ENCODE results near the gene ABCC12.

Gene ABCC12

GRCh38 chr16:48138543-48138942, 17.2 kb downstream of the ABCC12 start:
- Histone ChIP-seq H3K36me3 (ENCODE audit: control insufficient read depth in 1 of 2, insufficient read depth in 2 of 2, low read length in 2 of 2) (no peaks in the 10 kb centered on the region), H3K4ac (ENCODE audit: low read depth, low read length) (no peak overlapping the region), H3K9ac (ENCODE audit: low read length) (no peak overlapping the region), H3K27me3 (ENCODE audit: insufficient read depth, low read length) (no peaks in the 10 kb centered on the region), H3K14ac (ENCODE audit: low read length) (no peak overlapping the region), H3K79me2 (ENCODE audit: control insufficient read depth, insufficient read depth, low read length, poor library complexity) (no peaks in the 10 kb centered on the region), H3K18ac (ENCODE audit: low read length) (no peak overlapping the region), H3K4me2 (ENCODE audit: low read length) (no peak overlapping the region), H4K12ac (ENCODE audit: low read depth, low read length) (no peak overlapping the region), H3K9me3 (ENCODE audit: insufficient read depth, low read depth, low read length) (no peaks in the 10 kb centered on the region), H2BK12ac (ENCODE audit: low read length) (no peak overlapping the region), H2BK5ac (ENCODE audit: low read depth, low read length, poor library complexity) (no peak overlapping the region), H2AK5ac (ENCODE audit: low read length) (no peak overlapping the region), H3K4me3 (ENCODE audit: low read depth, low read length) (no peak overlapping the region), H3K27ac (ENCODE audit: low read depth, low read length) (no peak overlapping the region), H4K91ac (ENCODE audit: low read depth, low read length) (no peak overlapping the region), H3K79me1 (ENCODE audit: low read length) (no peaks in the 10 kb centered on the region), H3K4me1 (ENCODE audit: control insufficient read depth in 1 of 2, insufficient read depth in 2 of 2, low read length in 2 of 2) (no peaks in the 10 kb centered on the region), H2BK120ac (ENCODE audit: insufficient read depth, low read length, poor library complexity) (no peak overlapping the region), H4K8ac (ENCODE audit: low read depth, low read length) (no peak overlapping the region), H2AFZ (ENCODE audit: insufficient read depth, low read length, poor library complexity) (no peak overlapping the region), H3K23ac (ENCODE audit: low read length) (no peak overlapping the region)
- no CpG with 5 or more reads among the region's 2 CpGs for WGBS (ENCODE audit: extremely low coverage, insufficient coverage, insufficient read length)
- no peak for DNase-seq

GRCh38 chr16:48137822-48138221, 18.0 kb downstream of the ABCC12 start:
- Histone ChIP-seq H3K27me3 (ENCODE audit: insufficient read depth, low read length) (no peaks in the 10 kb centered on the region), H2AK5ac (ENCODE audit: low read length) (no peak overlapping the region), H3K4me1 (ENCODE audit: control insufficient read depth in 1 of 2, insufficient read depth in 2 of 2, low read length in 2 of 2) (no peaks in the 10 kb centered on the region), H4K12ac (ENCODE audit: low read depth, low read length) (no peak overlapping the region), H4K8ac (ENCODE audit: low read depth, low read length) (no peak overlapping the region), H2BK5ac (ENCODE audit: low read depth, low read length, poor library complexity) (no peak overlapping the region), H4K91ac (ENCODE audit: low read depth, low read length) (no peak overlapping the region), H3K9me3 (ENCODE audit: insufficient read depth, low read depth, low read length) (no peaks in the 10 kb centered on the region), H2AFZ (ENCODE audit: insufficient read depth, low read length, poor library complexity) (no peak overlapping the region), H3K27ac (ENCODE audit: low read depth, low read length) (no peak overlapping the region), H3K4ac (ENCODE audit: low read depth, low read length) (no peak overlapping the region), H3K18ac (ENCODE audit: low read length) (no peak overlapping the region), H3K79me2 (ENCODE audit: control insufficient read depth, insufficient read depth, low read length, poor library complexity) (no peaks in the 10 kb centered on the region), H3K23ac (ENCODE audit: low read length) (no peak overlapping the region), H2BK12ac (ENCODE audit: low read length) (no peak overlapping the region), H3K14ac (ENCODE audit: low read length) (no peak overlapping the region), H3K79me1 (ENCODE audit: low read length) (no peaks in the 10 kb centered on the region), H3K36me3 (ENCODE audit: control insufficient read depth in 1 of 2, insufficient read depth in 2 of 2, low read length in 2 of 2) (no peaks in the 10 kb centered on the region), H3K9ac (ENCODE audit: low read length) (no peak overlapping the region), H2BK120ac (ENCODE audit: insufficient read depth, low read length, poor library complexity) (no peak overlapping the region), H3K4me2 (ENCODE audit: low read length) (no peak overlapping the region), H3K4me3 (ENCODE audit: low read depth, low read length) (no peak overlapping the region)
- no CpG with 5 or more reads among the region's 3 CpGs for WGBS (ENCODE audit: extremely low coverage, insufficient coverage, insufficient read length)
- no peak for DNase-seq

GRCh38 chr16:48136547-48137360, 19.0 kb downstream of the ABCC12 start:
- H3K36me3 ChIP-seq (ENCODE audit: control insufficient read depth in 1 of 2, insufficient read depth in 2 of 2, low read length in 2 of 2), result no peaks in the 10 kb centered on the region
- no peak overlapping the region for H2BK5ac ChIP-seq (ENCODE audit: low read depth, low read length, poor library complexity)
- H3K4me1 ChIP-seq (ENCODE audit: control insufficient read depth in 1 of 2, insufficient read depth in 2 of 2, low read length in 2 of 2), result no peaks in the 10 kb centered on the region
- no peak overlapping the region for H3K23ac ChIP-seq (ENCODE audit: low read length)
- H3K4me3 ChIP-seq (ENCODE audit: low read depth, low read length), result no peak overlapping the region
- no peak overlapping the region for H4K91ac ChIP-seq (ENCODE audit: low read depth, low read length)
- H3K79me1 ChIP-seq (ENCODE audit: low read length), result no peaks in the 10 kb centered on the region
- no peak overlapping the region for H2AFZ ChIP-seq (ENCODE audit: insufficient read depth, low read length, poor library complexity)
- no CpG with 5 or more reads among the region's 9 CpGs for WGBS (ENCODE audit: extremely low coverage, insufficient coverage, insufficient read length)
- no peak overlapping the region for H3K9ac ChIP-seq (ENCODE audit: low read length)
- no peak overlapping the region for H4K8ac ChIP-seq (ENCODE audit: low read depth, low read length)
- no peaks in the 10 kb centered on the region for H3K9me3 ChIP-seq (ENCODE audit: insufficient read depth, low read depth, low read length)
- no peak overlapping the region for H2AK5ac ChIP-seq (ENCODE audit: low read length)
- H2BK120ac ChIP-seq (ENCODE audit: insufficient read depth, low read length, poor library complexity), result no peak overlapping the region
- no peak for DNase-seq
- no peak overlapping the region for H2BK12ac ChIP-seq (ENCODE audit: low read length)
- no peak overlapping the region for H3K4me2 ChIP-seq (ENCODE audit: low read length)
- no peak overlapping the region for H4K12ac ChIP-seq (ENCODE audit: low read depth, low read length)
- H3K27me3 ChIP-seq (ENCODE audit: insufficient read depth, low read length), result no peaks in the 10 kb centered on the region
- no peak overlapping the region for H3K27ac ChIP-seq (ENCODE audit: low read depth, low read length)
- H3K14ac ChIP-seq (ENCODE audit: low read length), result no peak overlapping the region
- no peak overlapping the region for H3K18ac ChIP-seq (ENCODE audit: low read length)
- no peaks in the 10 kb centered on the region for H3K79me2 ChIP-seq (ENCODE audit: control insufficient read depth, insufficient read depth, low read length, poor library complexity)
- no peak overlapping the region for H3K4ac ChIP-seq (ENCODE audit: low read depth, low read length)

GRCh38 chr16:48133455-48134211, 22.2 kb downstream of the ABCC12 start:
- H3K27me3 ChIP-seq (ENCODE audit: insufficient read depth, low read length), result no peaks in the 10 kb centered on the region
- H3K23ac ChIP-seq (ENCODE audit: low read length), result no peak overlapping the region
- no CpG with 5 or more reads among the region's 18 CpGs for WGBS (ENCODE audit: extremely low coverage, insufficient coverage, insufficient read length)
- H3K4me2 ChIP-seq (ENCODE audit: low read length), result no peak overlapping the region
- DNase-seq, result no peak
- H4K12ac ChIP-seq (ENCODE audit: low read depth, low read length), result no peak overlapping the region
- H3K79me1 ChIP-seq (ENCODE audit: low read length), result no peaks in the 10 kb centered on the region
- H3K27ac ChIP-seq (ENCODE audit: low read depth, low read length), result no peak overlapping the region
- no peak overlapping the region for H3K4ac ChIP-seq (ENCODE audit: low read depth, low read length)
- no peak overlapping the region for H3K4me3 ChIP-seq (ENCODE audit: low read depth, low read length)
- H3K14ac ChIP-seq (ENCODE audit: low read length), result no peak overlapping the region
- no peaks in the 10 kb centered on the region for H3K9me3 ChIP-seq (ENCODE audit: insufficient read depth, low read depth, low read length)
- no peak overlapping the region for H2BK5ac ChIP-seq (ENCODE audit: low read depth, low read length, poor library complexity)
- H2BK120ac ChIP-seq (ENCODE audit: insufficient read depth, low read length, poor library complexity), result no peak overlapping the region
- H3K4me1 ChIP-seq (ENCODE audit: control insufficient read depth in 1 of 2, insufficient read depth in 2 of 2, low read length in 2 of 2), result no peaks in the 10 kb centered on the region
- no peak overlapping the region for H2AK5ac ChIP-seq (ENCODE audit: low read length)
- no peak overlapping the region for H3K18ac ChIP-seq (ENCODE audit: low read length)
- no peak overlapping the region for H4K91ac ChIP-seq (ENCODE audit: low read depth, low read length)
- no peak overlapping the region for H4K8ac ChIP-seq (ENCODE audit: low read depth, low read length)
- H3K79me2 ChIP-seq (ENCODE audit: control insufficient read depth, insufficient read depth, low read length, poor library complexity), result no peaks in the 10 kb centered on the region
- H3K36me3 ChIP-seq (ENCODE audit: control insufficient read depth in 1 of 2, insufficient read depth in 2 of 2, low read length in 2 of 2), result no peaks in the 10 kb centered on the region
- H3K9ac ChIP-seq (ENCODE audit: low read length), result no peak overlapping the region
- no peak overlapping the region for H2AFZ ChIP-seq (ENCODE audit: insufficient read depth, low read length, poor library complexity)
- no peak overlapping the region for H2BK12ac ChIP-seq (ENCODE audit: low read length)

Measured in trophoblast cell (in vitro differentiated cells and primary cell).